GM12872 (cell line): ENCODE results near the gene LSM10.

Source experiments
- CTCF ChIP-seq: IDR thresholded peaks from 3 replicates; pipeline ENCODE4 v1.5.1; 2011; ENCODE audit warnings: low read depth, mild to moderate bottlenecking, low read length, moderate library complexity; ENCODE audit not compliant: insufficient read depth

LSM10 gene

GRCh38 chr1:36420836-36421317 lies 23.2 kb upstream of the LSM10 start:
- TF ChIP-seq CTCF: peak; percentile 99

- TF ChIP-seq CTCF: no peak
These were observed 22.7 kb upstream of the LSM10 start for GRCh38 chr1:36420409-36420808.

GRCh38 chr1:36419569-36419968 lies 21.9 kb upstream of the LSM10 start:
- TF ChIP-seq CTCF: no peak

- no peak for TF ChIP-seq CTCF
These were observed 21.4 kb upstream of the LSM10 start for GRCh38 chr1:36419140-36419539.

GRCh38 chr1:36417931-36418330 lies 20.2 kb upstream of the LSM10 start:
- no peak for TF ChIP-seq CTCF

- TF ChIP-seq CTCF: no peak
These were observed 18.1 kb upstream of the LSM10 start for GRCh38 chr1:36415661-36416326.

- no peak for TF ChIP-seq CTCF
These were observed 16.7 kb upstream of the LSM10 start for GRCh38 chr1:36414384-36414783.
